Mesenteric fat pad (tissue), 1 donor: ENCODE results near the gene TEAD4. TPM values are rescaled to one million over a fixed set of nuclear protein-coding genes. Genes with fewer than 3 reads are reported as not detected.

Source experiments
- DNase-seq: peaks from one replicate; pipeline ENCODE4 v3.0.0-alpha.2; 2020; ENCODE audit warnings: low spot score
- total RNA-seq: library from RNA; stranded (reverse); fragmentation: NEBNext Ultra II Directional; extraction: Animal tissue kit (Norgen Biotek cat#: 25700); gene quantifications from one replicate; pipeline ENCODE4 v1.2.1, GENCODE V29; 2021
- donor health status: DM: yes; HTN: yes; CAD: no.

The TEAD4 gene
- total RNA-seq, 1 donor from 2014 or later, result 19.2 TPM

DNA sequence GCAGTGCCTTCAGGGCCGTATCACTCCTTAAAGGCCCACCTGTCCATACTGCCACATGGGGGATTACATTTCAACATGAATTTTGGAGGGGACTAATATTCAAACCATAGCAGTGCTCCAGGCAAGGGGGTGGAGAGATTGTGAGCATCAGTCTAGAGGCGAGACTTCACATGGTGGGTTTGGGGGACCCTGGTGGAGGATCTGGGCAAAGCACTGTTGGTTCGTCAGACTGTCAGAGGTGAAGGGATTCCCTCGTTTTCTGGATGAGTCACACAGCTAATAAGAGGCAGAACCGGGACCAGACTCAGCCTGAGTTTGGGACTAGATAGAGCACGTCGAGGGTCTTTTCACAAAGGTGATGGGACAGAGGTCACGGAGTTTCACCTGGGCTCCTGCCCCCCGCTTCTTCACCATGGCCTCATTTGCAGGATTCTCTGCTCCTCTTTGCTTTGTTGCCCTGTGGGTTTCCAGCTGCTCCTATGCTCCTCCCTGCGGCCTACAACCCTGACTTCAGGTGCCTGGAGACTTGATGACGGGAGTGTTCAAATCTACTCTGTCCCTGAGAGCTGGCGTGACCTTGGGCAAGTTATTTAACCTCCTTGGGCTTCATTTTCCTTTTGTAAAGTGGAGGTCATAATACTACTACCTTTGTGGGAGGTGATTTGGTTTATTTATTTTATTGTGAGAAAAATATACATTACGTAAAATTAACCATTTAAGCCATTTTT lies 41.5 kb downstream of the TEAD4 start:
- DNase-seq, result no peak

DNA sequence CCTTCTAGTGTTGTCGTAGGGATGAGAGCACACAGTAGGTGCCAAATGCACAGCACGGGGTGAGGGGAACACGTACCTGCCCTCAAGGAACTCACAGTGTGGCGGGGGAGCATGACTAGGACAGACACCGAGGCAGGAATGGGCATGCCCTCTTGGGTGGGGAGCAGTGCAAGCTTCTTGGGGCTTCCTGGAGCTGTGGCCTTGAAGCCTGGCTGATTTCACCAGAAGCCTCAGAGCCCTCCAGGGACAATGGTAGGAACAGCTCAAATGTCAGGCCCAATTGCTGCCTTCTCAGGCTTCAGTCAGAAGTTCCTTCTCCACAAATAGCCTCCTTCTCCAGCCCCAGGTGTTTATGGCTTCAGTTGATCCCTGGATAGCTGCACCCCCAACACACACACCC lies 43.4 kb downstream of the TEAD4 start:
- no peak for DNase-seq

DNA sequence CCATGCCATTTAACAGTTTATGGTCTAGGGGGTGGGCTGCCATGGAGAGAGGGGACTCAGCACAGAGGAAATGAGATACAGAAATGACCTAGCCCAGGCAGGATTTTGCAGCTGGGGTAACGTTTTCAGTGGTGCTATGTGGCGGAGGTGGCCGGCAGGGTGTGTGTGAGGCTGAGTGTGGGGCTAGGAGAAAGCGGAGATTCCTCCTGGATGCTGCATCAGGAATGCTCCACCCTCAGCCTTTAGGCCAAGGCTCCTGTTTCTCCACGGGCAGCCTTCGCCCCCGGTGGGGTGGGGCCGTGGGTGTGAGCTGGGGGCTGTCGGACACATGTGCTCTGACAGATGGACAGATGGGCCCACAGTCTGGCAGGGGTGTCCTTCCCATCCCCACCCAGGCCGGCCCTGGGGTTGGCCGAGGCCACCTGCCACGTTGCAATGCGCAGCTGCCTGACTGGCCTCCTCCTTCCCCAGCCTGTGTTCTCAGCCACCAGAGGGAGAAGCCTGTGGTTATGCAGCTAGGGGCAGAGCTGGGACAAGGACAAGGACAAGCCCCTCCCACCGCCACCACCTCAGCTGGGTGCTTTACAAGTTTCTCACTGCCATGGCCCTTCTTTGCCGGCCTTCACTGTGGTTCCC lies 44.3 kb downstream of the TEAD4 start:
- no peak for DNase-seq

DNA sequence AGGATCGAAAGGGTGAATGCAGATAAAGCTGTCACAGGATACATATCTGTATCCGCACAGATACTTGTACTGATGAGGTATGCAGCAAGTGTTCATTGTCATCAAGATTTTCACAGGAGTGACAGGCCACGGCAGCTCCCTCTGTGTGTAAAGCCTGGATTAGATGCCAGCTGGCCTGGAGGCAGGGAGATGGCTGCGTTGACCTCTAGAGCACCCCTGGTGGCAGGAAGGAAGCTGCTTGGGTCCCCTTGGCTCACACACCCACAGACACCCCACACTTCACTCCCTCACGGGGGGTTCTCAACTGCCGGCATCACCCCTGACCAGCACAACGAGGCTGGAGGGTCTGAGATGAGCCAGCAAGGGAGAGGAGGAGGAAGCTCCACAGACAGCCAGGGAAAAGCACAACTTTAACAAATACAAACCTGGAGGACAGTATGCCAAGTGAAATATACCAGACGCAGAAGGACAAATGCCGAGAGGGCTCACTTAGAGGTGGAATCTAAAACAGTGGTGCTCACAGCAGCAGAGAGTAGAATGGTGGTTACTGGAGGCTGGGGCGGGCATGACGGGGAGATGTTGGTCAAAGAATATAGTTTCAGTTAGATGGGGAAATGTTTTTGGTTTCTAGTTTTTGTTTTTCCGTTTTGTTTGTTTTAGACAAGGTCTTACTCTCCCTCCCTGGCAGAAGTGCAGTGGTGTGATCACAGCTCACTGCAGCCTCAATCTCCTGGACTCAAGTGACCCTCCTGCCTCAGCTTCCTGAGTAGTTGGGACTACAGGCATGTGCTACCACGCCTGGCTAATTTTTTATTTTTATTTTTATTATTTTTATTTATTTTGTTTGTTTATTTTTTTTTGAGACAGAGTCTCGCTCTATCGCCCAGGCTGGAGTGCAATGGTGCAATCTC lies 45.7 kb downstream of the TEAD4 start:
- no peak for DNase-seq

DNA sequence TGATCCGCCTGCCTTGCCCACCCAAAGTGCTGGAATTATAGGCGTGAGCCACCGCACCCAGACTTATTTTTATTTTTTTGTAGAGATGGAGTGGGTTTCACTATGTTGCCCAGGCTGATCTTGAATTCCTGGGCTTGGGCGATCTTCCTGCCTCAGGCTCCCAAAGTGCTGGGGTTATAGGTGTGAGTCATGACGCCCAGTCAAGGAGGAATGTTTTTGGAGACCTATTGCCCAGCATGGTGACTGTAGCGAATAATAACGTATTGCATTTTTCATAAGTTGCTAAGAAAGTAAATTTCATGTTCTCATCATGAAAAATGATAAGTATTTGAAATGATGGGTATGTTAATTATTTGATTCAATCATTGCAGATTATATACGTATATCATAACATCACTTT lies 46.5 kb downstream of the TEAD4 start:
- no peak for DNase-seq

DNA sequence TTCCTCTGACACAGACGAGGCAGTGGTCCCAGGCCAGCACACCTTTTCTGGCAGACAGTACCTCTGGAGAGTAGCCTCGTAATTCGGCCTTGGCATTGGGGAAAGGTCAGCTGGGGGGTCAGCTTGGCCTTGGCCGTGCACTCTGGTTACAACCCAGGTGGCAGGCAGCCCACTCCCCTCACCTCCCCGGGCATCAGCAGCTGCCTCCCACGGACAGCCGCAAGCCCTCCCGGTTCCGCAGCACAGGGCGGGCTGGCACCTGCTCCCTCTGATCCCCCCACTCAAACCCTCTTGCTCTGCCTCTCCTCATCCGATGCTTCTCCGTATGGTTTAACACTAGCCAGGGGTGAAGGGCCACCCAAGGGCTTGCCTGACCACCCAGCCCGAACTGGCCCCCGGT lies 50.6 kb downstream of the TEAD4 start:
- DNase-seq, result no peak

DNA sequence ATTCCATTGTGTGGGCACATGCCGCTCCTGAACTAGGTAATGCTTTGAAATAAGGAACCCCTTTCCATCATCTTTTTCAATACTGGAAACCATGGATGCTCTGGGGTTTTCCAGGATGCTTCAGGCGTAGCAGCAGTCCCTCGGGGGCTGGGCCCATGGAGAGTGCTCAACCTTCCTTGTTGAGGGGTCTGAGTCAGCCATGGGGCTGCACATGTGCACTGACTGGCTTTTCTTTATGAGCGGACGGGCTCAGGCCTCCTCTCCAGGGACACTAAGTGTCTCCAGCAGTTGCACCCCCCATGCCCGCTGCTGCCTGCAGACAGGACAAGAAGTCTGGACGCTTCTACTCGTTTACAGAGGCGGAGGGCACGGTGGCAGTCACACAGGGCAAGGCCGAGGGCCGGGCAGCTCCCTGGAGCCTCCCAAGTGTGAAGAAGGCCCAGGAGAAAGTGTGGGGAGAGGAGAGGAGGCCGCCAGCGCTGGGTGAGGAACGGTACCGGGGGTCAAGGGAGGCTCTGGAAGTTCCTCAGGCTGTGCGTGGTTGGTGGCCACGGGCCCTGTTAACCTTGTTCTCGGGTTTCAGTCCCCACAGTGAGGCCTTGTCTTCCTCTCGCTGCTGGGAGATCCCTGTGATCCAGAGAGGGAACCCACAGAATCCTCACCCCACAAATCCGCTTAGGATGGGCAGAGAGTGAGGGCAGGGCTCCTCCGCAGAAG lies 51.2 kb downstream of the TEAD4 start:
- DNase-seq, result no peak

DNA sequence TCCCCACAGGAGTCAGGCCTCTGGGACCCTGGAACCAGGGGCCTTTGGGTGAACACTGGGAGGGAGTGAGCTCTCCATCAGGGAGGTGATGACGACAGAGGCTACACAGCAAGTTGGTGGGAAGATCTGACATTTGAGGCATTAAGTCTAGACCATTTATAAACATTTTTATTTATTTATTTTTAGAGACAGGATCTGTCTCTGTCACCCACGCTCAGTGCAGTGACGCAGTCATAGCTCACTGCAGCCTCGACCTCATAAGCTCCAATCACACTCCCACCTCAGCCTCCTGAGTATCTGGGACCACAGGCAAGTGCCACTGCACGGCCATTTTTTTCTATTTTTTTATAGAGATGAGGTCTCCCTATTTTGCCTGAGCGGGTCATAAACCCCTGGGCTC lies 53.6 kb downstream of the TEAD4 start:
- DNase-seq, result no peak

DNA sequence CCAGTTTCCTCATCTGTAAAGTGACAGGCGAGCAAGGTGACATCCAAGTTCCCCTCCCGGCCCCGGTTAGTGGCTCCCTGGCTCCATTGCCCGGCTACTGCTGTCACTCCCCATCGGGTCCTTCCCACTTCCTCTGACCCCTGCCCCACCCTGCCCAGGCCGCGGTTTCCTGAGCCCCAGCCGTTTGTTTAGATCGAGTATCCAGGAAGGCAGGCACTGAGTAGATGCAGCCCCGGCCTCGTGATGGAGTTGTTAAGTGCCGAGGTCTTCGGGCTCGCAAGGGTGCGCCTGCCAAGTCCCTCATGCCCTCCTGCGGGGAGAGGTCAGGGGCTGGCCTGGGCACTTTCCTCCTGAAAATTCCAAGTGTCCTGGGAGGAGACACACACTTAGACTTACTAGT lies 55.4 kb downstream of the TEAD4 start:
- no peak for DNase-seq

DNA sequence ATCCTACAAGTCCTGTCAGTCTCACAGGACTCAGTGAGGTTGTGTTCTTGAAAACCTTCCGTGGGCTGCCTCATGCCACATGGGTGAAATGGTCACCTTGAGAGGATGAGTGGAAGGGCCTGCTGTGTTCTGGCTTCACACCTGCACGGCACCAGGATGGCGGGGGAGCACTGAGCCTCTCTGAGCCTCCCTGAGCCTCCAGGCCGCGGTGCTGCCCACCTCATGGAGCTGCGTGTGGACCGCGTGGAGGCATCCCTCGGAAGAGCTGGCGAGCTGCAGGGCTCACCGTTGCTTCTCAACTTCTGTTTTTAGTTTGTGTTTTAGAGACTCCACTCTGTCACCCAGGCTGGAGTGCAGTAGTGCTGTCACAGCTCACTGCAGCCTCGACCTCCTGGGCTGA lies 56.2 kb downstream of the TEAD4 start:
- DNase-seq, result no peak

DNA sequence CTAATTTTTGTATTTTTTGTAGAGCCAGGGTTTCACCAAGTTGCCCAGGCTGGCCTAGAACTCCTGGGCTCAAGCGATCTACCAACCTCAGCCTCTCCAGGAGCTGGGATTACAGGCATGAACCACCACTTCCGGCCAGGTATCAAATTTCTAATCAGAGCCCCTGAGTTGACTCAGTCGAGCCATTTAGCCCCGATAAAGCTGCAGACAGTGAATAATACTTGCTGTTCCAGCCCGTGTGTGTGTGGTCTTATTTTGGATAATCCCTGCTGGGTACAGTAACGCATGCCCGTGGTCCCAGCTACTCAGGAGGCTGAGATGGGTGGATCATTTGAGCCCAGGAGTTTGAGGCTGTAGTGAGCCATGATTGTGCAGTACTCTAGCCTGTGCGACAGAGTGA lies 57.0 kb downstream of the TEAD4 start:
- no peak for DNase-seq

DNA sequence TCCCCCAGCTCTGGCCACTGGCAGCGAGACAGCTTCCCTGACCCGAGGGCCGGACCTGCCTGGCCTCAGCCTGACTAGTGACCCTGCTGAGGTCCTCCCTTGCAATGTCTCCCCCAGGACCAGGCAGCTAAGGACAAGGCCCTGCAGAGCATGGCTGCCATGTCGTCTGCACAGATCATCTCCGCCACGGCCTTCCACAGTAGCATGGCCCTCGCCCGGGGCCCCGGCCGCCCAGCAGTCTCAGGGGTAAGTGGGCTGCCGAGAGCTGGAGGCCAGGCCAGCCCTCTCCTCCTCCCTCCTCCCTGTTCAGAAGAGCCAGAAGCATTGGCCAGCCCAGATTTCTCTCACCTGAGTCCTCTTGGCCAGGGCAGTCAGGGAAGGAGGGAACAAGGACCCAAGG lies 58.1 kb downstream of the TEAD4 start:
- DNase-seq, result no peak

DNA sequence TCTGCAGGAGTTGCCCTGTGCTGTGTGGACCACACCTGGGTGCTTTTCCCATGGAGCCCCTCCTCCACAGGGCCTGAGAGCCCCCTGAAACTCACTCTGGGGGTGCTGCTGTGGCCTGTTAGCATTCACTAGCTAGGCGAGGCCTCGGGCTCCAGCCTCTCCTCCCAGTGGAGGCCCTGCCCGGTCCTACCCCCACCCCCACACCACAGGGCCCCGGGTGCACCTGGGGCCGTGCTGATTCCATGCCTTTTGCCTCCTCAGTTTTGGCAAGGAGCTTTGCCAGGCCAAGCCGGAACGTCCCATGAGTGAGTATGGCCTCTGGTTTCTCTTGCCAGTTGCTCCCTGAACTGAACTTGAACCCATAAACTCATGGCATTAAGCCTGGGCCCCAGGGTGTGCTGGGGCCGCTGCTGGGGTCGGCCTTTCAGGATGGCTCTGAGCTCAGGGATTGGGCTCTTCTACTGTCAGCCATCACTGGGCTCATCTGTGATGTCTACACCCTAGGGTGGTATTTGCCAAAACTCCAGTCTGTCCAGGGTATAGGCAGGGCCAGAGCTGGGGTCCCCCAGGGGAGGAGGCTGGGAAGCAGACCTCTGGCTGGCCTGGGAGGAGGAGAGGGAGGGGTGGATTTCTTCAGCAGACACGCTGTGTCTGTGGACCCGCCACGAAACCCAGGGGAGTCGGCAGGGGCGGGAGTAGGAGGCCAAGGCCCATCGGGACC lies 59.2 kb downstream of the TEAD4 start:
- no peak for DNase-seq

DNA sequence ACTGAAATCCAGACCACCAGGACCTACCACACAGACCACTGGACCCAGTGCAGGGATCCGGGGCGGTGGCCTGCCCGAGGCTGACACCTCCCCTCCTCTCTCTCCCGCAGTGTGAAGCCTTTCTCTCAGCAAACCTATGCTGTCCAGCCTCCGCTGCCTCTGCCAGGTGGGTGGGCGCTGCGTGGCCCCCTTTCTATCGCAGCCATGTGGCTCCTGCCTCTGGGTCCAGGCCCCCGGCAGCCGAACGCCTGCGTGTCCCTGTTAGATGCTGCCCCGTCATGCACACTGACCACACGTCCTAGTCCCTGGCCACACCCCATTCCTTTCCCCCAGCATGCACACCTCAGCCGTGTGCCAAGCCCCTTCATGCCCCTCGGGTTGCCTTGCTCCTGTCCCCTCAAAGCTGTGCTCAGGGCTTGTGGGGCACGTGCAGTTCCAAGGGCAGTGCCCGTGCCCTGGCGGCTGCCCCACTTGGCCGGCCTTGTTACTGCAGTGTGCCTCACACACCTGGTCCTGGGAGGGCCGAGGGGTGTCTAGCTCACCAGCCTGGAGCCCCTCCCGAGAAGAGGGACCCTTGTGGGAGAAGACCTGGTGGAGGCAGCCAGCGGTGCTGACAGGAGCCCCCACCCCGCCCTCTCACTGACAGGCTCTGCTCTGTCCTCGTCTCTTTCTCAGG lies 59.9 kb downstream of the TEAD4 start:
- no peak for DNase-seq

DNA sequence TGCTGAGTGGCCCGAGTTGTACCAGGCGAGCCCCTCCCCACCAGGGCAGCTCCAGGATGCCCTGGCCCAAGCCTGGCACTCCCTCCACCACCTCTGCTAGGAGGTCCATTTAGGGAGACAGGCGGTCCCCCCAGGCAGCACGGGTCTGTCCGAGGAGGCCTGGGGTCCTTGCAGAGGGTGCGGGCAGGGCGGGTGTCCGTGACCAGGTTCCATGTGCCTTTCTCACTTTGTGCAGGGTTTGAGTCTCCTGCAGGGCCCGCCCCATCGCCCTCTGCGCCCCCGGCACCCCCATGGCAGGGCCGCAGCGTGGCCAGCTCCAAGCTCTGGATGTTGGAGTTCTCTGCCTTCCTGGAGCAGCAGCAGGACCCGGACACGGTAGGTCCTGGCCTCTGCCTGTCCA lies 61.2 kb downstream of the TEAD4 start:
- no peak for DNase-seq

DNA sequence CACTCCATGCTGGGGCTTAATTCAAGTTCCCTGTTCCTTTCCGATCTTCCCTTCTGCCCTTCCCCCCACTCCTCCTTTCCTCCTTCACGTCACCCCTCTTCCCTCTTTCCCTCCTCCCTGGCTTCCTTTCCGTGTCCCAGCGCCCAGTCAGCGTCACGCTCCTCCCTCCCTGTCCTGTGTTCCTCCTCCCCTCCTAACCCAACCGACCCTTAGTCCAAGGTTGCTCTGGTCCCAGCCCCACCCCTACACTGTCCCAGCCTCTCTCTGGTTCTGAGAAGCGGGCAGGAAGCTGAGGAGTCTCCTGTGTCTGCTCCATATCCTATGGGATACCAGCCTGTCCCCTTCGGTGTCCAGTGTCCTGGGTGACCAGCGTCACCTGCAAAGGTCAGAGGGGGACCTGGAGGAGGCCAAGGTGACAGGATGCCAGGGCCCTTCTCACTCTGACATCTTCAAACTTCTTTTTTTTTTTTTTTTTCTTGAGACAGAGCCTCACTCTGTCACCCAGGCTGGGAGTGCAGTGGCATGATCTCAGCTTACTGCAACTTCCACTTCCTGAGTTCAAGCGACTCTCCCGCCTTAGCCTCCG lies 61.7 kb downstream of the TEAD4 start:
- DNase-seq, result no peak

DNA sequence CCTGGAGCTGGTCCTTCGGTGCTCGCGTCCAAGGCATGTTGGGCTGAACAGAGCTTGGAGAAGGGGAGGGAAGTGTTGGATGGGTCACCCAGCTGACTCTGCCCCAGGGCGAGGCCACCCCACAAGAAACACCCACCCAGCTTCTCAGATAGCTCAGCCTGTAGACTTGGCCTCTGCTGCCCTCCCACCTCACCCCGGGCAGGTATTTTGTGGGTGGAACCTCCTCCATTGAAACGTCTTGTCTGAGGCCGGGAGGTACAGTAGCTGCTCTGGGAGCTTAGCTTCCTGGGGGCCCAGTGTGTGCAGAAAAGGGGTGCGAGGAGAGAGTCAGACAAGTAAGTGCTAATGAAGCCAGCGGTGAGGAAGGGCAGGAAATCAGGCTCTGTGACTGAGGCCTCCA lies 63.2 kb downstream of the TEAD4 start:
- DNase-seq, result no peak

DNA sequence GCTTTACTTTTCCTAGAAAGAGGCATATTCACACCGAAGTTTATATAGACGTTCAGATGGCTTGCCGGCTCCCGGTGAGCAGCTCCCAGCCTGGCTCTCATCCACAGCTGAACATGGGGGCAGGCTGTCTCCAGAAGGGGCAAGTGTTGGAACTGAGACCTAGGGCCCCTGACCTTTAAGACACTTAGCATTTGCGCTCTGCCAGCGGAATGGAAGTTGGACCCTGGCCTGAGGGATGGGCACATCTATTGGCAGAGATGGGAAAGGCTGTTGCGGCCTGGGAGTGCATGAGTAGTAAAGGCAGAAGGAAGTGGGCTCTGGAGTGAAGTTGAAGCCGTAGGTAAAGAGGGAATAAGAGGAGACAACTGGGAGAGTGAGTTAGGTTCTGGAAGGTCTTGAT lies 63.8 kb downstream of the TEAD4 start:
- DNase-seq, result no peak

DNA sequence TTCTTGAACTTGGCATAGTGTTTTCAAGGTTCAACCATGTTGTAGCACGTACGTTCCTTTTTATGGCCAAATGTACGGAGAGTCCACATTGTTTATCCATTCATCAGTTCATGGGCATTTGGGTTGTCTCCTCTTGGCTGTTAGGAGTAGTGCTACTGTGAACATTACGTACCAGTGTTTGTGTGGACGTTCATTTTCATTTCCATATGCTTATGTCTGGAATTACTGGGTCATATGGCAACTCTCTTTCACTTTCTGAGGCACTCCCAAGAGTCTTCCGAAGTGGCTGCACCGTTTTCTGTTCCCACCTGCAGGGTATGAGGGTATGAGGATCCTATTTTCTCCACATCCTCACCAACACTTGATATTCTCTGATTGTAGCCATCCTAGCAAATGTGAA lies 68.9 kb downstream of the TEAD4 start:
- DNase-seq, result no peak
